ACC112 (cell line): Measurements from ENCODE around the gene EEIG2.
A peak's percentile ranks its signal among the peaks of the same experiment; 100 is the strongest.
"Not testable (repeated sequence)": the region's sequence is repeated elsewhere in the genome, so short reads cannot be mapped to it uniquely, and the experiment has no call there.

Experiments used
- H2AFZ ChIP-seq: fragments of 200-600 bp; sonication (generic); one replicate; pipeline ENCODE4 v1.6.0; 2017; ENCODE audit warnings: antibody characterized with exemption, low read length; ENCODE audit not compliant: unreplicated experiment
- H3K27ac ChIP-seq: fragments of 200-600 bp; sonication (generic); 2 replicates; pipeline ENCODE4 v1.5.1; 2014; ENCODE audit warnings: low read depth, mild to moderate bottlenecking, antibody characterized with exemption, low read length, moderate library complexity
- H3K27me3 ChIP-seq: fragments of 200-600 bp; sonication (generic); 2 replicates; pipeline ENCODE4 v1.6.1; 2014; ENCODE audit warnings: mild to moderate bottlenecking, antibody characterized with exemption, low read length, moderate library complexity, mixed read lengths; ENCODE audit not compliant: insufficient read depth
- H3K36me3 ChIP-seq: fragments of 200-600 bp; sonication (generic); 2 replicates; pipeline ENCODE4 v1.6.1; 2016; ENCODE audit warnings: mild to moderate bottlenecking, antibody characterized with exemption, low read length, moderate library complexity, mixed read lengths; ENCODE audit not compliant: insufficient read depth
- H3K4me1 ChIP-seq: fragments of 200-600 bp; sonication (generic); one replicate; pipeline ENCODE4 v1.6.1; 2016; ENCODE audit warnings: low read length, mixed read lengths; ENCODE audit not compliant: insufficient read depth, unreplicated experiment, control insufficient read depth
- H3K4me3 ChIP-seq: fragments of 200-600 bp; sonication (generic); 2 replicates; pipeline ENCODE4 v1.5.1; 2014; ENCODE audit warnings: mild to moderate bottlenecking, low read depth, low read length
- H3K79me2 ChIP-seq: fragments of 200-600 bp; sonication (generic); one replicate; pipeline ENCODE4 v1.6.0; 2016; ENCODE audit warnings: low read length; ENCODE audit not compliant: control insufficient read depth, unreplicated experiment, insufficient read depth

Gene EEIG2

GRCh38 chr1:108559215-108560186 lies at the start of gene EEIG2:
Gene EEIG2 (plus strand): TSS chr1:108560100. CDS start chr1:108560429, 329 bp downstream.
- Histone ChIP-seq H3K36me3 (no peaks in the 10 kb centered on the region), H3K4me3 (peak within 1 kb of the TSS; percentile 84), H3K4me1 (peaks cover 17% of the 10 kb centered on the region), H3K27ac (peak within 1 kb of the TSS; percentile 49), H3K79me2 (peaks cover 30% of the 10 kb centered on the region), H3K27me3 (no peaks in the 10 kb centered on the region), H2AFZ (peak within 1 kb of the TSS; percentile 98)

- Histone ChIP-seq H3K27ac (no peak overlapping the region), H3K27me3 (no peaks in the 10 kb centered on the region), H3K4me3 (no peak overlapping the region), H3K4me1 (no peaks in the 10 kb centered on the region), H2AFZ (no peak overlapping the region), H3K36me3 (no peaks in the 10 kb centered on the region), H3K79me2 (no peaks in the 10 kb centered on the region)
Observed at GRCh38 chr1:108511764-108512163, 48.1 kb upstream of the EEIG2 start.

GRCh38 chr1:108512239-108513043 lies 47.5 kb upstream of the EEIG2 start:
- H3K4me1 ChIP-seq, result no peaks in the 10 kb centered on the region
- no peaks in the 10 kb centered on the region for H3K36me3 ChIP-seq
- no peak overlapping the region for H2AFZ ChIP-seq
- no peak overlapping the region for H3K27ac ChIP-seq
- H3K4me3 ChIP-seq, result no peak overlapping the region
- H3K79me2 ChIP-seq, result no peaks in the 10 kb centered on the region
- no peaks in the 10 kb centered on the region for H3K27me3 ChIP-seq

GRCh38 chr1:108513044-108513415 lies 46.9 kb upstream of the EEIG2 start:
- no peaks in the 10 kb centered on the region for H3K27me3 ChIP-seq
- H3K79me2 ChIP-seq, result no peaks in the 10 kb centered on the region
- no peak overlapping the region for H3K4me3 ChIP-seq
- no peaks in the 10 kb centered on the region for H3K4me1 ChIP-seq
- H2AFZ ChIP-seq, result no peak overlapping the region
- H3K36me3 ChIP-seq, result no peaks in the 10 kb centered on the region
- H3K27ac ChIP-seq, result no peak overlapping the region

- H3K4me1 ChIP-seq, H2AFZ ChIP-seq, H3K36me3 ChIP-seq, H3K27me3 ChIP-seq, H3K27ac ChIP-seq, H3K4me3 ChIP-seq, H3K79me2 ChIP-seq: not testable (repeated sequence)
Observed at GRCh38 chr1:108513914-108514313, 46.0 kb upstream of the EEIG2 start.

- H3K27me3 ChIP-seq, result peaks cover 23% of the 10 kb centered on the region; the same call in 1 of the 2 replicates
- H3K27ac ChIP-seq, H3K36me3 ChIP-seq, H3K4me3 ChIP-seq, H3K79me2 ChIP-seq, H3K4me1 ChIP-seq, H2AFZ ChIP-seq: not testable (repeated sequence)
Observed at GRCh38 chr1:108517301-108517897, 42.5 kb upstream of the EEIG2 start.

GRCh38 chr1:108521990-108522393 lies 37.9 kb upstream of the EEIG2 start:
- H3K27me3 ChIP-seq, result peaks cover 33% of the 10 kb centered on the region; the same call in 1 of the 2 replicates
- no peaks in the 10 kb centered on the region for H3K79me2 ChIP-seq
- H3K27ac ChIP-seq, result no peak overlapping the region
- H3K4me3 ChIP-seq, result no peak overlapping the region
- no peak overlapping the region for H2AFZ ChIP-seq
- peaks cover 2% of the 10 kb centered on the region for H3K4me1 ChIP-seq
- H3K36me3 ChIP-seq, result no peaks in the 10 kb centered on the region

- Histone ChIP-seq H3K4me1 (peaks cover 2% of the 10 kb centered on the region), H3K79me2 (no peaks in the 10 kb centered on the region), H3K36me3 (no peaks in the 10 kb centered on the region), H3K27me3 (peaks cover 36% of the 10 kb centered on the region; the same call in 1 of the 2 replicates), H3K4me3 (no peak overlapping the region), H3K27ac (no peak overlapping the region), H2AFZ (no peak overlapping the region)
Observed at GRCh38 chr1:108523829-108524228, 36.1 kb upstream of the EEIG2 start.

GRCh38 chr1:108524676-108525075 lies 35.2 kb upstream of the EEIG2 start:
- Histone ChIP-seq H3K4me3 (no peak overlapping the region), H3K4me1 (peaks cover 2% of the 10 kb centered on the region), H3K27ac (no peak overlapping the region), H3K36me3 (no peaks in the 10 kb centered on the region), H2AFZ (no peak overlapping the region), H3K27me3 (peaks cover 29% of the 10 kb centered on the region; the same call in 1 of the 2 replicates), H3K79me2 (no peaks in the 10 kb centered on the region)

GRCh38 chr1:108527135-108527534 lies 32.8 kb upstream of the EEIG2 start:
- H2AFZ ChIP-seq, result no peak overlapping the region

More at GRCh38 chr1:108527135-108527534, 32.8 kb upstream of the EEIG2 start:
- Histone ChIP-seq H3K4me1 (no peaks in the 10 kb centered on the region), H3K27ac (no peak overlapping the region), H3K4me3 (no peak overlapping the region), H3K79me2 (no peaks in the 10 kb centered on the region), H3K27me3 (0 out of 2 replicates have a peak, but pooled peaks cover 13% of the 10 kb centered on the region), H3K36me3 (no peaks in the 10 kb centered on the region)
